SJSA1 (cell line): ENCODE results near the gene NMT2. TPM values are rescaled to one million over a fixed set of nuclear protein-coding genes. Genes with fewer than 3 reads are reported as not detected.

Experiments
- DNase-seq, 2 experiments: peaks; one replicate each; pipeline ENCODE4 v3.0.0-alpha.2; 2015 to 2020; ENCODE audit warnings: low spot score in 2 of 2, low read depth in 1 of 2
- H3K27ac ChIP-seq: fragments of 250-450 bp; sonication (Bioruptor Pico); 2 replicates; pipeline ENCODE4 v1.5.1; 2020; ENCODE audit warnings: mild to moderate bottlenecking, moderate library complexity
- H3K27me3 ChIP-seq: fragments of 250-450 bp; sonication (Bioruptor Pico); replicated peaks from 2 replicates; pipeline ENCODE4 v1.5.1; 2020; ENCODE audit warnings: mild to moderate bottlenecking, moderate library complexity
- H3K36me3 ChIP-seq: fragments of 250-450 bp; sonication (Bioruptor Pico); 2 replicates; pipeline ENCODE4 v1.5.1; 2020; ENCODE audit warnings: mild to moderate bottlenecking
- H3K4me1 ChIP-seq: fragments of 250-450 bp; sonication (Bioruptor Pico); replicated peaks from 2 replicates; pipeline ENCODE4 v1.6.1; 2021; ENCODE audit warnings: mild to moderate bottlenecking
- H3K4me3 ChIP-seq: fragments of 250-450 bp; sonication (Bioruptor Pico); 2 replicates; pipeline ENCODE4 v1.5.1; 2020; ENCODE audit warnings: mild to moderate bottlenecking
- H3K9me3 ChIP-seq: fragments of 250-450 bp; sonication (Bioruptor Pico); replicated peaks from 2 replicates; pipeline ENCODE4 v1.5.1; 2020; ENCODE audit warnings: mild to moderate bottlenecking
- total RNA-seq: library from RNA; depleted of rRNA; stranded (reverse); fragments of >200 nt; shearing (Covaris generic); gene quantifications from 2 replicates; pipeline ENCODE4 v1.2.3, GENCODE V29; 2014

The NMT2 gene
- total RNA-seq, 1 experiment from 2014 or later, result 80.6 TPM

DNA sequence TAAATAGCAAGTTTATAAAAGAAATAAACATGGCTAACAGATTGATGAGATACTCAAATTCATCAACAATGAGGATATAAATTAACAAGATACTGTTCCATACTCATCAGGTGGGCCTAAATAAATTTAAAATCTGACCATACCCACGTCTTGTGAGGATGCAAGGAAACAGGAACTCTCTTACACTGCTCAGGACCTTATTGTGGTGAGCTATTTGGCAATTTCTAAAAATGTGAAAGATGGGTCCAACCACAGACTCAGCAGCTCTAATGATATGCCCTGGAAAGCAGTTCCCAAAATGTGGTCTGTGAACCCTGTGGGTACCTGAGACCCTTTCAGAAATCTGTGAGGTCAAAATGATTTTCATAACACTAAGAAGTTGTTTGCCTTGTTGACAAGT lies 49.9 kb downstream of the NMT2 start:
- Histone ChIP-seq H3K27me3 (no peaks in the 10 kb centered on the region), H3K4me3 (no peak overlapping the region), H3K27ac (no peak overlapping the region), H3K4me1 (peaks cover 44% of the 10 kb centered on the region), H3K9me3 (no peaks in the 10 kb centered on the region), H3K36me3 (peaks cover 83% of the 10 kb centered on the region)
- no peak for DNase-seq

GRCh38 chr10:15116225-15116624 lies 52.3 kb downstream of the NMT2 start:
- H3K9me3 ChIP-seq, result no peaks in the 10 kb centered on the region
- H3K4me3 ChIP-seq, result no peak overlapping the region
- H3K27me3 ChIP-seq, result no peaks in the 10 kb centered on the region
- no peak for DNase-seq
- H3K27ac ChIP-seq, result no peak overlapping the region
- H3K36me3 ChIP-seq, result peaks cover 69% of the 10 kb centered on the region
- peaks cover 32% of the 10 kb centered on the region for H3K4me1 ChIP-seq

DNA sequence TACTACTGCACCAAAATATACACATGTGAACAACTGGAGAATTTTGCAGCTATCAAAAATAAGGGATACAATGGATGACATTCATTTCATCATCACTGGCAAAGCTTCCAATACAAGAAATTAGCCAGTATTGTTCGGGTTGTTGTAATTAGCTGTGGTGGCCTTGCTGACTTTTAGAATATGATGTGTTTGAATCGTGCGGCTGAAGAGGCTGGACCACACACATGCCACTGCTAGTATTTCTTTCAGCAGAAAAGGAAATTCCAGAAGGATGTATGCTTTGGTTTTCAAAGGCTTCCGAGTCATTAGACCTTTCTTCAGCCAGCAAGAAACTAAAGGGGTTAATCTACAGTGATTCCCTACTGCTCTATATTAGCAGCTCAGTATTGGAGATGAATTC lies 54.7 kb downstream of the NMT2 start:
- H3K36me3 ChIP-seq, result peaks cover 66% of the 10 kb centered on the region
- peak; percentile 67 to 81 for DNase-seq
- no peaks in the 10 kb centered on the region for H3K9me3 ChIP-seq
- H3K27me3 ChIP-seq, result no peaks in the 10 kb centered on the region
- peak overlapping the region; percentile 27; the same call in 1 of the 2 replicates for H3K27ac ChIP-seq
- H3K4me3 ChIP-seq, result no peak overlapping the region
- H3K4me1 ChIP-seq, result peaks cover 32% of the 10 kb centered on the region

DNA sequence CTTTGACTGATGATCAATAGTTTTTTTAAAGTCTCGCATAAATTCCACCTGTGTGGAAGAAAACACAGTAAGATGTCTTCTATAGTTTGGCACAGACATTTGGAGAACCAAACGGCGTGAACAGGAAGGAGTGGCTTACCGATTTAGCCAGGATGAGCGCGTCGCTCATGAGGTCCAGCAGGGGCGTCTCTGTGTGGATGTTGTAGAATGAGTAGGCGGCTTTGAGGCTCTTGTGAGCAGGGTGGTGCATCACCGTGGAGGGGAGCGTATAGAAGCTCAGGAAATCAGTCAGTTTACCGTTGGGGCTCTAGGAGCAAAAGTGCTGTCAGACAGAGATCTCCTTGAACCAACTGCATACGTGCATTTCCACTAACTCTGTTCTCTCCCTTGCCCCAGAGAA lies 55.8 kb downstream of the NMT2 start:
- no peaks in the 10 kb centered on the region for H3K27me3 ChIP-seq
- H3K4me3 ChIP-seq, result no peak overlapping the region
- peaks cover 32% of the 10 kb centered on the region for H3K4me1 ChIP-seq
- peaks cover 63% of the 10 kb centered on the region for H3K36me3 ChIP-seq
- H3K9me3 ChIP-seq, result no peaks in the 10 kb centered on the region
- peak in 1 of 2 experiments; percentile 24 for DNase-seq
- no peak overlapping the region for H3K27ac ChIP-seq

DNA sequence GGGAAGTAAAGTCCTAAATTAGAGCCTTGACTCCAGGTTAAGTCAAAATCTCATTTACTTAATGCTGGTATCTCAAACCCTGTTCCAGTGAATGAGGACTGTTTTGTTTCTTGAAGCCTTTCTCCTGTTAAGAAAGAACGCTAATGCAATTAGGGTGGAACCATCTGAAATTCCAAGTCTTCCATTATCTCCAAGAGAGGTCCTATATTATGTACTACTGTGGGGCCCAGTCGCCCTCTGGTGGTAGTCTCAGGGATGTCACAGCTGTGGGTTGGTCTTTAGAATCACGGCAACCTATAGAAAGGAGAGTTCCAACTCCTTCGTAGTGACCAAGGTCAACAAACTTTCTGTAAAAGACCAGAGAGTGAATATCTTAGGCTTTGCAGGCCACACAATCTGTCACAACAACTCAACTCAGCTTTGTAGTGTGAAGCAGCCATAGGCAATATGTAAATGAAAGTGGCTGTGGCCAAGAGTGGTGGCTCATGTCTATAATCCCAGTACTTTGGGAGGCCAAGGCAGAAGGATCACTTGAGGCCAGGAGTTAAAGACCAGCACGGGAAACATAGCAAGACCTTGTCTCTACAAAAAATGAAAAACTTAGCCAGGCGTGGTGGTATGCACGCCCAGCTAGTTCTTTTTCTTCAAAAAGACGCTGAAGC lies 62.0 kb downstream of the NMT2 start:
- DNase-seq, result peak; percentile 72
- Histone ChIP-seq H3K27ac (no peak overlapping the region), H3K9me3 (no peaks in the 10 kb centered on the region), H3K4me3 (no peak overlapping the region), H3K27me3 (no peaks in the 10 kb centered on the region), H3K4me1 (peaks cover 6% of the 10 kb centered on the region; the same call in 1 of the 2 replicates), H3K36me3 (peaks cover 85% of the 10 kb centered on the region)

- no peak for DNase-seq
- peaks cover 11% of the 10 kb centered on the region for H3K4me1 ChIP-seq
- no peak overlapping the region for H3K4me3 ChIP-seq
- no peaks in the 10 kb centered on the region for H3K27me3 ChIP-seq
- H3K9me3 ChIP-seq, result no peaks in the 10 kb centered on the region
- peaks cover 75% of the 10 kb centered on the region for H3K36me3 ChIP-seq
- H3K27ac ChIP-seq, result no peak overlapping the region
Observed at GRCh38 chr10:15103513-15103912, 65.0 kb downstream of the NMT2 start.

- H3K27ac ChIP-seq, result no peak overlapping the region
- H3K9me3 ChIP-seq, result no peaks in the 10 kb centered on the region
- no peaks in the 10 kb centered on the region for H3K27me3 ChIP-seq
- H3K36me3 ChIP-seq, result peaks cover 50% of the 10 kb centered on the region
- no peak for DNase-seq
- no peak overlapping the region for H3K4me3 ChIP-seq
- H3K4me1 ChIP-seq, result peaks cover 14% of the 10 kb centered on the region
Observed at GRCh38 chr10:15099886-15100285, 68.6 kb downstream of the NMT2 start.

DNA sequence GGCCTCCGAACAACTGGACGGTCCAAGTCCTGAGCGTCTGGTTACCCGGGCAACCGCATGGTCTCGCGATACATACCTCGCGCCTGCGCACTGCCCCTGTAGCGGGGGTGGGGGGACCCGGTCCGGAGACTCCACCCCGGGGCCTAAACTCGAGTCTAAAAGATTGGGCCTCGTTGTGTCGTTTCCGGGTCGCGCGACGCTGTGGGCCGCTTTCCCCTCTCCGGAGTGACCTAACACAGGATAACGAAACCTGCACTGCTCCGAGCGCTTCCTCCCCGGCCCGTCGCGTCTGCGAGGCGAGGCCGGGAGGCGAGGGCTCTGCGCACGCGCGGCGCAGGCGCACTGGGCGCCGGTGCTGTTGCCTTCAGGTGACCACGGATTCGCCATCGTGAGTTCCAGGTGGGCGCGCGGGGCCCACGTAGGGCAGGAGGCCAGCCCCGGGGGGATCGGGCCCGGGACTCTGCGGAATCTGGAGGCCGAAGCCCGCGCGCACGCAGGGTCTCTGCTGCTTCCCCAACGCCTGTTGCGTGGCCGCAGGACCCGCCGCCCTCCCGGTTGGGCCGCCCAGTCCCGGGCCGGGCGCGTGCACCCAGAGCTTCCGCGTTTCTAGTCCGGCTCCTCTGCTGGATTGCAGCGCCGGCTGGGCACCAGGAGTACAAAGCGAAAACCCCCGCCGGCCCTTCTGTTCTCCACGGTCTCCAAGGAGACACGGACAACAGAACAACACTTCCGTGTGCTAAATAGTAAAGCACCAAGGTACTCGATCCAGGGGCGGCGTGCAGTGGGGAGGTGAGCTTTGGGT lies 71.3 kb downstream of the NMT2 start, which contains the start of gene RPP38:
Gene RPP38 (plus strand): TSS at position 345 of the 802 bp plus-strand sequence. CDS start 5,960 bp downstream, outside the sequence.
- Histone ChIP-seq H3K27me3 (no peaks in the 10 kb centered on the region), H3K36me3 (peaks cover 25% of the 10 kb centered on the region), H3K4me3 (peak within 1 kb of the TSS; percentile 91), H3K27ac (peak within 1 kb of the TSS; percentile 89), H3K4me1 (peaks cover 14% of the 10 kb centered on the region), H3K9me3 (no peaks in the 10 kb centered on the region)
- DNase-seq, result peak; percentile 97 to 99

GRCh38 chr10:15096661-15097010 lies 71.9 kb downstream of the NMT2 start:
- H3K9me3 ChIP-seq, result no peaks in the 10 kb centered on the region
- H3K27ac ChIP-seq, result peak overlapping the region; percentile 89; the same call in 1 of the 2 replicates
- no peaks in the 10 kb centered on the region for H3K27me3 ChIP-seq
- DNase-seq, result no peak
- H3K36me3 ChIP-seq, result peaks cover 19% of the 10 kb centered on the region
- H3K4me3 ChIP-seq, result peak overlapping the region; percentile 91
- peaks cover 14% of the 10 kb centered on the region for H3K4me1 ChIP-seq

GRCh38 chr10:15092855-15093408 lies 75.6 kb downstream of the NMT2 start:
- H3K27me3 ChIP-seq, result no peaks in the 10 kb centered on the region
- no peak overlapping the region for H3K4me3 ChIP-seq
- peaks cover 9% of the 10 kb centered on the region for H3K4me1 ChIP-seq
- no peaks in the 10 kb centered on the region for H3K9me3 ChIP-seq
- H3K27ac ChIP-seq, result no peak overlapping the region
- no peak for DNase-seq
- H3K36me3 ChIP-seq, result peaks cover 6% of the 10 kb centered on the region

- H3K27ac ChIP-seq, result no peak overlapping the region
- H3K27me3 ChIP-seq, result no peaks in the 10 kb centered on the region
- H3K4me3 ChIP-seq, result no peak overlapping the region
- no peak for DNase-seq
- no peaks in the 10 kb centered on the region for H3K36me3 ChIP-seq
- H3K4me1 ChIP-seq, result peaks cover 6% of the 10 kb centered on the region
- no peaks in the 10 kb centered on the region for H3K9me3 ChIP-seq
Observed at GRCh38 chr10:15091418-15091817, 77.1 kb downstream of the NMT2 start.

GRCh38 chr10:15088428-15089261 lies 79.8 kb downstream of the NMT2 start, which contains the start of gene ACBD7:
ACBD7 (minus strand) TSS chr10:15088776; CDS start chr10:15088728, 48 bp downstream.
- Histone ChIP-seq H3K27me3 (no peaks in the 10 kb centered on the region), H3K4me3 (peak within 1 kb of the TSS; percentile 54), H3K27ac (no peak within 1 kb of the TSS), H3K4me1 (peaks cover 16% of the 10 kb centered on the region), H3K36me3 (no peaks in the 10 kb centered on the region), H3K9me3 (no peaks in the 10 kb centered on the region)
- peak; percentile 77 to 80 for DNase-seq

DNA sequence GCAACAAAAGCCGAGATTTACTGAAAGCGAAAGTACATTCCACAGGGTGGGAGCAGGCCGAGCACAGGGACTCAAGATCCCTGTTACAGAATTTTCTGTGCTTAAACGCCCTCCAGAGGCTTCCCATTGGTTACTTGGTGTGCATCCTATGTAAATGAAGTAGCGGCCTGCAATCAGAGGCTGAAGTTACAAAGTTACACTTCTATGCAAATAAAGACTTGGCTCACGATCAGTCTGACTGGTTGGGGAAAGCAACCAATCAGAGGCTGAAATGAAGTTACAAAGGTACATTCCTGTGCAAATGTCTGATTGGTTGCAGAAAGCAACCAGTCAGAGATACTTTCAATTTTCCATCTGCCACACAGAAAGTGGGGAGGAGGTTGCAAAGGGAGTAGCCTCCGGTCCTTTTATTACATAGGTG lies 84.0 kb downstream of the NMT2 start:
- Histone ChIP-seq H3K4me3 (peak overlapping the region; percentile 36), H3K4me1 (peaks cover 19% of the 10 kb centered on the region), H3K9me3 (no peaks in the 10 kb centered on the region), H3K27ac (peak overlapping the region; percentile 66), H3K27me3 (no peaks in the 10 kb centered on the region), H3K36me3 (no peaks in the 10 kb centered on the region)
- peak; percentile 92 to 93 for DNase-seq
